CD4-positive, alpha-beta memory T cell (primary cell): ENCODE results near the gene EFL1. TPM values are rescaled to one million over a fixed set of nuclear protein-coding genes. Genes with fewer than 3 reads are reported as not detected.

Experiments
- CTCF ChIA-PET: fragments of 350-600 bp; sonication (Branson Sonifier 250); formaldehyde crosslinking; loops from one replicate; lab custom pipeline; 2021; ENCODE audit warnings: inconsistent platforms; ENCODE audit not compliant: partially characterized antibody; lab: Charles Lee
- POLR2A ChIA-PET: fragments of 350-600 bp; sonication (Branson Sonifier 250); formaldehyde crosslinking; loops from one replicate; lab custom pipeline; 2021; ENCODE audit not compliant: partially characterized antibody; lab: Charles Lee
- DNase-seq, 5 donors: peaks; one replicate each; pipeline versions ENCODE4 v3.0.0 to v3.0.0-alpha.2; 2020 to 2022; ENCODE audit warnings: mixed read lengths in 1 of 5
- H3K27ac ChIP-seq: one replicate; pipeline ENCODE4 v1.7.0; 2013; ENCODE audit warnings: low read depth, low read length
- H3K27me3 ChIP-seq: 2 replicates; pipeline ENCODE4 v1.7.0; 2013; ENCODE audit warnings: mild to moderate bottlenecking, low read length, moderate library complexity; ENCODE audit not compliant: insufficient read depth
- H3K36me3 ChIP-seq: 2 replicates; pipeline ENCODE4 v1.7.0; 2013; ENCODE audit warnings: mild to moderate bottlenecking, low read length, moderate library complexity; ENCODE audit not compliant: insufficient read depth
- H3K4me1 ChIP-seq: 2 replicates; pipeline ENCODE4 v1.7.0; 2013; ENCODE audit warnings: mild to moderate bottlenecking, low read length, moderate library complexity; ENCODE audit not compliant: insufficient read depth
- H3K4me3 ChIP-seq, 2 donors: one replicate each; pipeline ENCODE4 v1.7.0; 2013; ENCODE audit warnings: low read length in 2 of 2, mild to moderate bottlenecking in 1 of 2
- H3K9me3 ChIP-seq, 2 donors: one replicate each; pipeline ENCODE4 v1.7.0; 2013; ENCODE audit warnings: low read length in 2 of 2, control low read depth in 1 of 2; ENCODE audit not compliant: control insufficient read depth in 1 of 2
- H3K27ac Mint-ChIP-seq, 7 donors: one replicate each; pipeline ENCODE4 v1.8.0; 2020 to 2021; ENCODE audit warnings: mixed read lengths in 7 of 7, mild to moderate bottlenecking in 6 of 7, inconsistent platforms in 3 of 7, moderate library complexity in 3 of 7
- H3K27me3 Mint-ChIP-seq, 2 donors: one replicate each; pipeline ENCODE4 v1.8.0; 2020 to 2021; ENCODE audit warnings: mixed read lengths in 2 of 2
- H3K36me3 Mint-ChIP-seq, 2 donors: one replicate each; pipeline ENCODE4 v1.8.0; 2020 to 2021; ENCODE audit warnings: mixed read lengths in 2 of 2, inconsistent platforms in 1 of 2, mild to moderate bottlenecking in 1 of 2
- H3K4me1 Mint-ChIP-seq, 4 donors: one replicate each; pipeline ENCODE4 v1.8.0; 2020 to 2021; ENCODE audit warnings: mixed read lengths in 4 of 4, mild to moderate bottlenecking in 1 of 4
- H3K4me3 Mint-ChIP-seq, 8 donors: one replicate each; pipeline ENCODE4 v1.8.0; 2020 to 2021; ENCODE audit warnings: mixed read lengths in 8 of 8, mild to moderate bottlenecking in 7 of 8, moderate library complexity in 6 of 8, inconsistent platforms in 3 of 8
- H3K9me3 Mint-ChIP-seq, 8 donors: one replicate each; pipeline ENCODE4 v1.8.0; 2020 to 2021; ENCODE audit warnings: mixed read lengths in 8 of 8, mild to moderate bottlenecking in 5 of 8, inconsistent platforms in 3 of 8, moderate library complexity in 1 of 8
- intact Hi-C: fragments of 100-400 bp; cut with micrococcal nuclease; formaldehyde crosslinking; loops from one replicate; pipeline ENCODE4 v1.15.1; 2023
- polyA plus RNA-seq, 2 donors: library from polyadenylated mRNA; unstranded; fragments of 300-500 nt; fragmentation: Illumina TruSeq; gene quantifications; one replicate each; pipeline ENCODE4 v1.2.3, GENCODE V29; 2021
- total RNA-seq, 2 experiments: library from RNA; stranded (reverse); gene quantifications; one replicate each; pipeline ENCODE4 v1.2.3, GENCODE V29; 2021

EFL1 gene
- total and polyA plus RNA-seq, 4 experiments from 2014 or later: 9.3 to 23.8 (median 21.5) TPM

GRCh38 chr15:82134461-82134860 lies 128.1 kb downstream of the EFL1 start:
- Mint-ChIP-seq H3K27me3 (no peaks in the 10 kb centered on the region), H3K36me3 (peaks cover 66 to 75% of the 10 kb centered on the region in 2 donors), H3K9me3 (no peaks in the 10 kb centered on the region), H3K4me1 (no peaks in the 10 kb centered on the region), H3K27ac (no peak overlapping the region), H3K4me3 (no peak overlapping the region)
- intact Hi-C loops: no loop called here
- Histone ChIP-seq H3K9me3 (no peaks in the 10 kb centered on the region), H3K27ac (no peak overlapping the region), H3K4me1 (no peaks in the 10 kb centered on the region), H3K4me3 (no peak overlapping the region), H3K36me3 (peaks cover 17% of the 10 kb centered on the region), H3K27me3 (no peaks in the 10 kb centered on the region)
- CTCF ChIA-PET: interaction anchor here (0.8 kb wide), 1 partner anchor 26 kb away, joined by 3 read pairs; no protein-coding TSS in a partner anchor
- no peak for DNase-seq
- POLR2A ChIA-PET: no interaction called here

GRCh38 chr15:82133251-82133650 lies 129.3 kb downstream of the EFL1 start:
- ChIA-PET POLR2A (no interaction called here), CTCF (no interaction called here)
- H3K36me3 ChIP-seq: peaks cover 13% of the 10 kb centered on the region
- DNase-seq: no peak
- intact Hi-C loops: no loop called here
- H3K9me3 ChIP-seq: no peaks in the 10 kb centered on the region
- no peaks in the 10 kb centered on the region for H3K27me3 ChIP-seq
- Mint-ChIP-seq H3K27ac (no peak overlapping the region), H3K4me3 (no peak overlapping the region), H3K4me1 (no peaks in the 10 kb centered on the region), H3K36me3 (peaks cover 70 to 74% of the 10 kb centered on the region in 2 donors), H3K9me3 (no peaks in the 10 kb centered on the region), H3K27me3 (no peaks in the 10 kb centered on the region)
- H3K27ac ChIP-seq: no peak overlapping the region
- H3K4me3 ChIP-seq: no peak overlapping the region
- no peaks in the 10 kb centered on the region for H3K4me1 ChIP-seq

GRCh38 chr15:82132742-82133141 lies 129.8 kb downstream of the EFL1 start:
- Mint-ChIP-seq H3K27ac (no peak overlapping the region), H3K9me3 (no peaks in the 10 kb centered on the region), H3K4me3 (no peak overlapping the region), H3K4me1 (no peaks in the 10 kb centered on the region), H3K36me3 (peaks cover 70 to 76% of the 10 kb centered on the region in 2 donors), H3K27me3 (no peaks in the 10 kb centered on the region)
- no peaks in the 10 kb centered on the region for H3K4me1 ChIP-seq
- H3K27ac ChIP-seq: no peak overlapping the region
- ChIA-PET CTCF (no interaction called here), POLR2A (no interaction called here)
- H3K27me3 ChIP-seq: no peaks in the 10 kb centered on the region
- H3K9me3 ChIP-seq: no peaks in the 10 kb centered on the region
- H3K4me3 ChIP-seq: no peak overlapping the region
- no peak for DNase-seq
- H3K36me3 ChIP-seq: peaks cover 13% of the 10 kb centered on the region
- intact Hi-C loops: no loop called here

- intact Hi-C loops: no loop called here
- H3K36me3 Mint-ChIP-seq: peaks cover 64 to 72% of the 10 kb centered on the region in 2 donors
- no peak for DNase-seq
- H3K4me1 Mint-ChIP-seq: no peaks in the 10 kb centered on the region
- POLR2A ChIA-PET: no interaction called here
- no peak overlapping the region for H3K27ac Mint-ChIP-seq
- no peak overlapping the region for H3K4me3 Mint-ChIP-seq
- Histone ChIP-seq H3K36me3 (peaks cover 13% of the 10 kb centered on the region), H3K27me3 (no peaks in the 10 kb centered on the region), H3K9me3 (no peaks in the 10 kb centered on the region), H3K4me3 (no peak overlapping the region), H3K4me1 (no peaks in the 10 kb centered on the region), H3K27ac (no peak overlapping the region)
- H3K27me3 Mint-ChIP-seq: no peaks in the 10 kb centered on the region
- CTCF ChIA-PET: no interaction called here
- no peaks in the 10 kb centered on the region for H3K9me3 Mint-ChIP-seq
Observed at GRCh38 chr15:82132096-82132495, 130.4 kb downstream of the EFL1 start.

GRCh38 chr15:82130248-82130647 lies 132.3 kb downstream of the EFL1 start:
- no peak overlapping the region for H3K4me3 Mint-ChIP-seq
- ChIA-PET CTCF (interaction anchor here (0.9 to 1.7 kb wide), 3 partner anchors 10 to 13 kb away, joined by 3 to 6 read pairs (median 3); no protein-coding TSS in a partner anchor), POLR2A (interaction anchor here (0.6 kb wide), 1 partner anchor 695 kb away, joined by 3 read pairs; no protein-coding TSS in a partner anchor)
- DNase-seq: no peak
- Histone ChIP-seq H3K27me3 (no peaks in the 10 kb centered on the region), H3K36me3 (peaks cover 13% of the 10 kb centered on the region), H3K4me3 (no peak overlapping the region), H3K9me3 (no peaks in the 10 kb centered on the region), H3K27ac (no peak overlapping the region), H3K4me1 (no peaks in the 10 kb centered on the region)
- H3K36me3 Mint-ChIP-seq: peaks cover 62 to 70% of the 10 kb centered on the region in 2 donors
- H3K4me1 Mint-ChIP-seq: no peaks in the 10 kb centered on the region
- H3K27ac Mint-ChIP-seq: no peak overlapping the region
- no peaks in the 10 kb centered on the region for H3K27me3 Mint-ChIP-seq
- no peaks in the 10 kb centered on the region for H3K9me3 Mint-ChIP-seq
- intact Hi-C loops: no loop called here

GRCh38 chr15:82129761-82130160 lies 132.8 kb downstream of the EFL1 start:
- ChIA-PET CTCF (interaction anchor here (1.5 kb wide), 1 partner anchor 13 kb away, joined by 3 read pairs; no protein-coding TSS in a partner anchor), POLR2A (interaction anchor here (0.6 kb wide), 1 partner anchor 695 kb away, joined by 3 read pairs; no protein-coding TSS in a partner anchor)
- H3K27me3 Mint-ChIP-seq: no peaks in the 10 kb centered on the region

GRCh38 chr15:82129149-82129692 lies 133.3 kb downstream of the EFL1 start:
- H3K4me1 Mint-ChIP-seq: peaks cover 0 to 2% (median 0%) of the 10 kb centered on the region in 4 donors
- Histone ChIP-seq H3K27ac (no peak overlapping the region), H3K9me3 (no peaks in the 10 kb centered on the region), H3K27me3 (no peaks in the 10 kb centered on the region), H3K4me3 (no peak overlapping the region), H3K36me3 (peaks cover 11% of the 10 kb centered on the region), H3K4me1 (no peaks in the 10 kb centered on the region)
- no peak overlapping the region for H3K27ac Mint-ChIP-seq
- intact Hi-C loops: no loop called here
- peaks cover 61 to 68% of the 10 kb centered on the region in 2 donors for H3K36me3 Mint-ChIP-seq
- ChIA-PET POLR2A (no interaction called here), CTCF (no interaction called here)
- no peaks in the 10 kb centered on the region for H3K9me3 Mint-ChIP-seq
- DNase-seq: no peak
- no peaks in the 10 kb centered on the region for H3K27me3 Mint-ChIP-seq
- H3K4me3 Mint-ChIP-seq: no peak overlapping the region

More at GRCh38 chr15:82129761-82130160, 132.8 kb downstream of the EFL1 start:
- no peaks in the 10 kb centered on the region for H3K9me3 Mint-ChIP-seq
- H3K4me3 Mint-ChIP-seq: no peak overlapping the region
- Histone ChIP-seq H3K27me3 (no peaks in the 10 kb centered on the region), H3K36me3 (peaks cover 13% of the 10 kb centered on the region), H3K27ac (no peak overlapping the region), H3K4me1 (no peaks in the 10 kb centered on the region), H3K4me3 (no peak overlapping the region), H3K9me3 (no peaks in the 10 kb centered on the region)
- intact Hi-C loops: no loop called here
- DNase-seq: no peak
- H3K4me1 Mint-ChIP-seq: peaks cover 0 to 2% (median 0%) of the 10 kb centered on the region in 4 donors
- peak overlapping the region in 1 of 7 donors; percentile 15 for H3K27ac Mint-ChIP-seq
- H3K36me3 Mint-ChIP-seq: peaks cover 62 to 69% of the 10 kb centered on the region in 2 donors
